GM21786 (cell line): ENCODE data around the gene SFXN1.
"Not testable (repeated sequence)": the region's sequence is repeated elsewhere in the genome, so short reads cannot be mapped to it uniquely, and the experiment has no call there.

Source experiments
- ATAC-seq: cut with Tn5 transposase; IDR thresholded peaks from one replicate; pipeline ENCODE4 v1.9.1; 2021; ENCODE audit not compliant: unreplicated experiment

The SFXN1 gene

GRCh38 chr5:175478384-175479124 lies at the start of gene SFXN1:
Gene SFXN1 (plus strand): TSS chr5:175478560. CDS start chr5:175492104, 13,544 bp downstream.
- peak; percentile 89 for ATAC-seq

GRCh38 chr5:175434800-175435199 lies 43.6 kb upstream of the SFXN1 start:
- no peak for ATAC-seq

GRCh38 chr5:175436359-175436758 lies 42.0 kb upstream of the SFXN1 start:
- ATAC-seq, result no peak

GRCh38 chr5:175438234-175438857 lies 40.0 kb upstream of the SFXN1 start:
- no peak for ATAC-seq

GRCh38 chr5:175443514-175444059 lies 34.8 kb upstream of the SFXN1 start:
- ATAC-seq, result no peak

GRCh38 chr5:175444060-175444904 lies 34.1 kb upstream of the SFXN1 start, which contains the start of gene DRD1:
Gene DRD1 (minus strand): TSS chr5:175444182. CDS start chr5:175443099, 1,083 bp downstream.
- no peak for ATAC-seq

GRCh38 chr5:175444905-175445456 lies 33.4 kb upstream of the SFXN1 start:
- ATAC-seq, result no peak

- ATAC-seq, result not testable (repeated sequence)
These were observed 32.0 kb upstream of the SFXN1 start for GRCh38 chr5:175446378-175446777.

GRCh38 chr5:175447571-175447970 lies 30.8 kb upstream of the SFXN1 start:
- no peak for ATAC-seq

GRCh38 chr5:175448276-175448675 lies 30.1 kb upstream of the SFXN1 start:
- ATAC-seq, result no peak

- ATAC-seq, result no peak
These were observed 26.2 kb upstream of the SFXN1 start for GRCh38 chr5:175452166-175452565.

- ATAC-seq, result not testable (repeated sequence)
These were observed 24.0 kb upstream of the SFXN1 start for GRCh38 chr5:175454338-175454737.

- ATAC-seq, result no peak
These were observed 22.1 kb upstream of the SFXN1 start for GRCh38 chr5:175456105-175456742.

- peak; percentile 94 for ATAC-seq
These were observed 20.9 kb upstream of the SFXN1 start for GRCh38 chr5:175457466-175457865.

GRCh38 chr5:175460126-175460525 lies 18.2 kb upstream of the SFXN1 start:
- ATAC-seq, result no peak

GRCh38 chr5:175460552-175460951 lies 17.8 kb upstream of the SFXN1 start:
- ATAC-seq, result no peak

- no peak for ATAC-seq
These were observed 17.0 kb upstream of the SFXN1 start for GRCh38 chr5:175461370-175461769.

- no peak for ATAC-seq
These were observed 14.7 kb upstream of the SFXN1 start for GRCh38 chr5:175463641-175464040.

GRCh38 chr5:175464074-175464941 lies 14.1 kb upstream of the SFXN1 start:
- peak; percentile 97 for ATAC-seq

GRCh38 chr5:175464942-175465233 lies 13.5 kb upstream of the SFXN1 start:
- ATAC-seq, result no peak
